Astrocyte of the spinal cord (primary cell): ENCODE data around the gene FOS.
A peak's percentile ranks its signal among the peaks of the same experiment; 100 is the strongest.

Source experiments
- DNase-seq: peaks from one replicate; pipeline ENCODE4 v3.0.0; 2011; ENCODE audit warnings: low read depth, low spot score
- H3K4me3 ChIP-seq: 2 replicates; pipeline ENCODE4 v1.5.1; 2011; ENCODE audit warnings: low read depth, mild to moderate bottlenecking, low read length, moderate library complexity
- CTCF ChIP-seq: IDR thresholded peaks from 2 replicates; pipeline ENCODE4 v1.5.1; 2012; ENCODE audit warnings: low read depth, mild to moderate bottlenecking, low read length, inconsistent platforms
- in situ Hi-C: cut with HindIII; loops from 2 replicates; pipeline ENCODE4 v1.10.0; 2017; ENCODE audit warnings: low sequenced_read_pairs

FOS gene

GRCh38 chr14:75278422-75279152 is at the start of gene FOS:
FOS (plus strand) TSS chr14:75278828; CDS start chr14:75278983, 155 bp downstream.
- no peak for TF ChIP-seq CTCF
- peak within 1 kb of the TSS; percentile 68 for H3K4me3 ChIP-seq
- in situ Hi-C loops, result no loop called here
- peak; percentile 97 for DNase-seq

GRCh38 chr14:75229661-75230139 is 48.9 kb upstream of the FOS start:
- no peak for DNase-seq
- in situ Hi-C loops, result no loop called here
- no peak for TF ChIP-seq CTCF
- no peak overlapping the region for H3K4me3 ChIP-seq

- H3K4me3 ChIP-seq, result no peak overlapping the region
- in situ Hi-C loops, result no loop called here
- TF ChIP-seq CTCF, result no peak
- peak; percentile 10 for DNase-seq
These were observed 48.4 kb upstream of the FOS start for GRCh38 chr14:75230140-75230792.

- TF ChIP-seq CTCF, result no peak
- no peak for DNase-seq
- in situ Hi-C loops, result no loop called here
- H3K4me3 ChIP-seq, result no peak overlapping the region
These were observed 47.3 kb upstream of the FOS start for GRCh38 chr14:75231320-75231719.

- H3K4me3 ChIP-seq, result no peak overlapping the region
- in situ Hi-C loops, result no loop called here
- TF ChIP-seq CTCF, result no peak
- DNase-seq, result no peak
These were observed 46.4 kb upstream of the FOS start for GRCh38 chr14:75232191-75232590.

- no peak for TF ChIP-seq CTCF
- no peak for DNase-seq
- no peak overlapping the region for H3K4me3 ChIP-seq
- in situ Hi-C loops, result no loop called here
These were observed 46.0 kb upstream of the FOS start for GRCh38 chr14:75232597-75232996.
